Measurements from ENCODE around the gene GPS1.

Gene GPS1

GRCh38 chr17:82051776-82052637 lies at the start of gene GPS1, which contains the start of gene RFNG:
TSS of gene GPS1 (plus strand) at chr17:82051898. CDS start at chr17:82051932, 34 bp downstream.
TSS of gene RFNG (minus strand) at chr17:82051811. CDS start at chr17:82051766, 45 bp downstream.
- DNase-seq = peak; percentile 86

GRCh38 chr17:82003411-82004381 lies 48.0 kb upstream of the GPS1 start:
- peak; percentile 99 for DNase-seq

- no peak for DNase-seq
These were observed 46.9 kb upstream of the GPS1 start for GRCh38 chr17:82004517-82005455.

- DNase-seq = no peak
These were observed 45.9 kb upstream of the GPS1 start for GRCh38 chr17:82005701-82006348.

GRCh38 chr17:82006468-82007227 lies 45.0 kb upstream of the GPS1 start:
- DNase-seq = no peak

GRCh38 chr17:82007228-82007494 lies 44.5 kb upstream of the GPS1 start:
- no peak for DNase-seq

GRCh38 chr17:82007495-82008257 lies 44.0 kb upstream of the GPS1 start:
- no peak for DNase-seq

- DNase-seq = no peak
These were observed 43.3 kb upstream of the GPS1 start for GRCh38 chr17:82008258-82008940.

GRCh38 chr17:82008941-82009405 lies 42.7 kb upstream of the GPS1 start:
- DNase-seq = no peak

GRCh38 chr17:82009413-82009812 lies 42.3 kb upstream of the GPS1 start:
- DNase-seq = no peak

GRCh38 chr17:82010575-82011525 lies 40.8 kb upstream of the GPS1 start:
- DNase-seq = no peak

GRCh38 chr17:82011617-82012187 lies 40.0 kb upstream of the GPS1 start:
- no peak for DNase-seq

GRCh38 chr17:82012261-82012639 lies 39.4 kb upstream of the GPS1 start:
- DNase-seq = no peak

GRCh38 chr17:82012640-82013295 lies 38.9 kb upstream of the GPS1 start:
- DNase-seq = peak; percentile 96

GRCh38 chr17:82013341-82013740 lies 38.4 kb upstream of the GPS1 start:
- no peak for DNase-seq

GRCh38 chr17:82013772-82014321 lies 37.9 kb upstream of the GPS1 start:
- DNase-seq = no peak

GRCh38 chr17:82014432-82014831 lies 37.3 kb upstream of the GPS1 start:
- no peak for DNase-seq
